WTC11 (cell line): ENCODE data around the gene NUP210L.

ENCODE experiments used
- SP1 ChIP-seq: sonication (generic); formaldehyde crosslinking; conservative IDR thresholded peaks from 2 replicates; pipeline ENCODE4 v1.8.1; 2022; ENCODE audit warnings: missing genetic modification reagents
- ZNF263 ChIP-seq: sonication (generic); formaldehyde crosslinking; IDR thresholded peaks from 2 replicates; pipeline ENCODE4 v1.8.1; 2022; ENCODE audit warnings: low read depth, mild to moderate bottlenecking, moderate library complexity, missing genetic modification reagents
- TF ChIP-seq, protein P1 (sequence below): fragments of 250-450 bp; sonication (Bioruptor Pico); IDR thresholded peaks from 2 replicates; pipeline ENCODE4 v1.9.0; 2021; ENCODE audit warnings: mild to moderate bottlenecking
- TF ChIP-seq, protein P2 (sequence below): fragments of 200-600 bp; IDR thresholded peaks from 2 replicates; pipeline ENCODE4 v1.8.0; 2022; ENCODE audit warnings: antibody characterized with exemption
- TF ChIP-seq, protein P3 (sequence below): sonication (generic); formaldehyde crosslinking; IDR thresholded peaks from 2 replicates; pipeline ENCODE4 v1.8.1; 2022; ENCODE audit warnings: low read depth, missing genetic modification reagents, borderline replicate concordance
- TF ChIP-seq, protein P4 (sequence below): sonication (generic); formaldehyde crosslinking; IDR thresholded peaks from 2 replicates; pipeline ENCODE4 v1.8.0; 2022; ENCODE audit warnings: mild to moderate bottlenecking, missing genetic modification reagents
- TF ChIP-seq, protein P5 (sequence below): sonication (generic); formaldehyde crosslinking; IDR thresholded peaks from 2 replicates; pipeline ENCODE4 v1.8.0; 2023; ENCODE audit warnings: missing genetic modification reagents, mild to moderate bottlenecking, borderline replicate concordance

DNA sequence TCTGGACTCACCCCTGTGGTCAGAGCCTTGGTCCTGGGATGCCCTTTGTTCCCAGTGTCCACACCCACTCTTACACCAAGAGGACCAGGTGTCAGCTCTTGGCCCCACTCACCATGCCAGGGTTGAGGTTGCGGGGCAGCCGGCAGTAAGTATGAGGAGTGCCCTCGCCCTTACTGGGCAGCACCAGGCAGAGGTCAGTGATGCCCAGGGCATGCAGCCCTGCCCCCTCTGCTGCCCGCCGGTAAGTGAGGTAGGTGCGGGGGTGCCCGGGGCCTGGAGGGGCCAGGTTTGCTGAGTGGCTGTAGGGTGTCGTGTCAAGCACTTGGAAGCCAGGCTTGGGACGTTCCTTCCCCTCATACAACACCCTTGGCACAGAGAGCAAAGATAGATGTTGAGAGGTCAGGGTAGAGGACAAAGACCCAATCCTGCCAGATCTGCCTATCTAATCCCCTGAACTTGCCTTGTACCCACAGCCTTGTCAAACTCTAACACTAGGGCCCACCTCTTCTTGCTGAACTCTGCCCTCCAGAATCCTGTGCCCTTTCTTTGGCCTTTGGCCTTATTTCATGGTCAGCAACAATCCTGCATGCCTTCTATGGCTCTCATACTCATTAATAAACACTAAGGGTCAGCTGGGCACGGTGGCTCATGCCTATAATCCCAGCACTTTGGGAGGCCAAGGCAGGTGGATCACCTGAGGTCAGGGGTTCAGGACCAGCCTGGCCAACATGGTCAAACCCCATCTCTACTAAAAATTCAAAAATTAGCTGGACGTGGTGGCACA is 211.9 kb downstream of the NUP210L start:
- TF ChIP-seq, protein P1, sequence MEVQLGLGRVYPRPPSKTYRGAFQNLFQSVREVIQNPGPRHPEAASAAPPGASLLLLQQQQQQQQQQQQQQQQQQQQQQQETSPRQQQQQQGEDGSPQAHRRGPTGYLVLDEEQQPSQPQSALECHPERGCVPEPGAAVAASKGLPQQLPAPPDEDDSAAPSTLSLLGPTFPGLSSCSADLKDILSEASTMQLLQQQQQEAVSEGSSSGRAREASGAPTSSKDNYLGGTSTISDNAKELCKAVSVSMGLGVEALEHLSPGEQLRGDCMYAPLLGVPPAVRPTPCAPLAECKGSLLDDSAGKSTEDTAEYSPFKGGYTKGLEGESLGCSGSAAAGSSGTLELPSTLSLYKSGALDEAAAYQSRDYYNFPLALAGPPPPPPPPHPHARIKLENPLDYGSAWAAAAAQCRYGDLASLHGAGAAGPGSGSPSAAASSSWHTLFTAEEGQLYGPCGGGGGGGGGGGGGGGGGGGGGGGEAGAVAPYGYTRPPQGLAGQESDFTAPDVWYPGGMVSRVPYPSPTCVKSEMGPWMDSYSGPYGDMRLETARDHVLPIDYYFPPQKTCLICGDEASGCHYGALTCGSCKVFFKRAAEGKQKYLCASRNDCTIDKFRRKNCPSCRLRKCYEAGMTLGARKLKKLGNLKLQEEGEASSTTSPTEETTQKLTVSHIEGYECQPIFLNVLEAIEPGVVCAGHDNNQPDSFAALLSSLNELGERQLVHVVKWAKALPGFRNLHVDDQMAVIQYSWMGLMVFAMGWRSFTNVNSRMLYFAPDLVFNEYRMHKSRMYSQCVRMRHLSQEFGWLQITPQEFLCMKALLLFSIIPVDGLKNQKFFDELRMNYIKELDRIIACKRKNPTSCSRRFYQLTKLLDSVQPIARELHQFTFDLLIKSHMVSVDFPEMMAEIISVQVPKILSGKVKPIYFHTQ (CRISPR knock-in tag) = no peak
- TF ChIP-seq, protein P2, sequence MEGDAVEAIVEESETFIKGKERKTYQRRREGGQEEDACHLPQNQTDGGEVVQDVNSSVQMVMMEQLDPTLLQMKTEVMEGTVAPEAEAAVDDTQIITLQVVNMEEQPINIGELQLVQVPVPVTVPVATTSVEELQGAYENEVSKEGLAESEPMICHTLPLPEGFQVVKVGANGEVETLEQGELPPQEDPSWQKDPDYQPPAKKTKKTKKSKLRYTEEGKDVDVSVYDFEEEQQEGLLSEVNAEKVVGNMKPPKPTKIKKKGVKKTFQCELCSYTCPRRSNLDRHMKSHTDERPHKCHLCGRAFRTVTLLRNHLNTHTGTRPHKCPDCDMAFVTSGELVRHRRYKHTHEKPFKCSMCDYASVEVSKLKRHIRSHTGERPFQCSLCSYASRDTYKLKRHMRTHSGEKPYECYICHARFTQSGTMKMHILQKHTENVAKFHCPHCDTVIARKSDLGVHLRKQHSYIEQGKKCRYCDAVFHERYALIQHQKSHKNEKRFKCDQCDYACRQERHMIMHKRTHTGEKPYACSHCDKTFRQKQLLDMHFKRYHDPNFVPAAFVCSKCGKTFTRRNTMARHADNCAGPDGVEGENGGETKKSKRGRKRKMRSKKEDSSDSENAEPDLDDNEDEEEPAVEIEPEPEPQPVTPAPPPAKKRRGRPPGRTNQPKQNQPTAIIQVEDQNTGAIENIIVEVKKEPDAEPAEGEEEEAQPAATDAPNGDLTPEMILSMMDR = no peak
- TF ChIP-seq ZNF263 (no peak), SP1 (CRISPR knock-in tag) (no peak)
- TF ChIP-seq, protein P3, sequence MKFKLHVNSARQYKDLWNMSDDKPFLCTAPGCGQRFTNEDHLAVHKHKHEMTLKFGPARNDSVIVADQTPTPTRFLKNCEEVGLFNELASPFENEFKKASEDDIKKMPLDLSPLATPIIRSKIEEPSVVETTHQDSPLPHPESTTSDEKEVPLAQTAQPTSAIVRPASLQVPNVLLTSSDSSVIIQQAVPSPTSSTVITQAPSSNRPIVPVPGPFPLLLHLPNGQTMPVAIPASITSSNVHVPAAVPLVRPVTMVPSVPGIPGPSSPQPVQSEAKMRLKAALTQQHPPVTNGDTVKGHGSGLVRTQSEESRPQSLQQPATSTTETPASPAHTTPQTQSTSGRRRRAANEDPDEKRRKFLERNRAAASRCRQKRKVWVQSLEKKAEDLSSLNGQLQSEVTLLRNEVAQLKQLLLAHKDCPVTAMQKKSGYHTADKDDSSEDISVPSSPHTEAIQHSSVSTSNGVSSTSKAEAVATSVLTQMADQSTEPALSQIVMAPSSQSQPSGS = no peak
- TF ChIP-seq, protein P4, sequence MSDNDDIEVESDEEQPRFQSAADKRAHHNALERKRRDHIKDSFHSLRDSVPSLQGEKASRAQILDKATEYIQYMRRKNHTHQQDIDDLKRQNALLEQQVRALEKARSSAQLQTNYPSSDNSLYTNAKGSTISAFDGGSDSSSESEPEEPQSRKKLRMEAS (CRISPR knock-in tag) = no peak
- TF ChIP-seq, protein P5, sequence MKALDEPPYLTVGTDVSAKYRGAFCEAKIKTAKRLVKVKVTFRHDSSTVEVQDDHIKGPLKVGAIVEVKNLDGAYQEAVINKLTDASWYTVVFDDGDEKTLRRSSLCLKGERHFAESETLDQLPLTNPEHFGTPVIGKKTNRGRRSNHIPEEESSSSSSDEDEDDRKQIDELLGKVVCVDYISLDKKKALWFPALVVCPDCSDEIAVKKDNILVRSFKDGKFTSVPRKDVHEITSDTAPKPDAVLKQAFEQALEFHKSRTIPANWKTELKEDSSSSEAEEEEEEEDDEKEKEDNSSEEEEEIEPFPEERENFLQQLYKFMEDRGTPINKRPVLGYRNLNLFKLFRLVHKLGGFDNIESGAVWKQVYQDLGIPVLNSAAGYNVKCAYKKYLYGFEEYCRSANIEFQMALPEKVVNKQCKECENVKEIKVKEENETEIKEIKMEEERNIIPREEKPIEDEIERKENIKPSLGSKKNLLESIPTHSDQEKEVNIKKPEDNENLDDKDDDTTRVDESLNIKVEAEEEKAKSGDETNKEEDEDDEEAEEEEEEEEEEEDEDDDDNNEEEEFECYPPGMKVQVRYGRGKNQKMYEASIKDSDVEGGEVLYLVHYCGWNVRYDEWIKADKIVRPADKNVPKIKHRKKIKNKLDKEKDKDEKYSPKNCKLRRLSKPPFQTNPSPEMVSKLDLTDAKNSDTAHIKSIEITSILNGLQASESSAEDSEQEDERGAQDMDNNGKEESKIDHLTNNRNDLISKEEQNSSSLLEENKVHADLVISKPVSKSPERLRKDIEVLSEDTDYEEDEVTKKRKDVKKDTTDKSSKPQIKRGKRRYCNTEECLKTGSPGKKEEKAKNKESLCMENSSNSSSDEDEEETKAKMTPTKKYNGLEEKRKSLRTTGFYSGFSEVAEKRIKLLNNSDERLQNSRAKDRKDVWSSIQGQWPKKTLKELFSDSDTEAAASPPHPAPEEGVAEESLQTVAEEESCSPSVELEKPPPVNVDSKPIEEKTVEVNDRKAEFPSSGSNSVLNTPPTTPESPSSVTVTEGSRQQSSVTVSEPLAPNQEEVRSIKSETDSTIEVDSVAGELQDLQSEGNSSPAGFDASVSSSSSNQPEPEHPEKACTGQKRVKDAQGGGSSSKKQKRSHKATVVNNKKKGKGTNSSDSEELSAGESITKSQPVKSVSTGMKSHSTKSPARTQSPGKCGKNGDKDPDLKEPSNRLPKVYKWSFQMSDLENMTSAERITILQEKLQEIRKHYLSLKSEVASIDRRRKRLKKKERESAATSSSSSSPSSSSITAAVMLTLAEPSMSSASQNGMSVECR = no peak
